Muscle of leg (tissue), 11 donors: ENCODE measurements around the gene GRAMD1B. TPM values are rescaled to one million over a fixed set of nuclear protein-coding genes. Genes with fewer than 3 reads are reported as not detected.
"Not testable (repeated sequence)": the region's sequence is repeated elsewhere in the genome, so short reads cannot be mapped to it uniquely, and the experiment has no call there.

Source experiments
- DNase-seq: peaks from one replicate; pipeline ENCODE4 v3.0.0; 2013
- H3K27ac ChIP-seq: one replicate; pipeline ENCODE4 v1.5.1; 2013; ENCODE audit warnings: mild to moderate bottlenecking, low read length, control low read depth
- H3K27me3 ChIP-seq: one replicate; pipeline ENCODE4 v1.6.1; 2013; ENCODE audit warnings: low read length; ENCODE audit not compliant: control insufficient read depth, insufficient read depth
- H3K36me3 ChIP-seq: one replicate; pipeline ENCODE4 v1.6.1; 2013; ENCODE audit warnings: low read length; ENCODE audit not compliant: control insufficient read depth, insufficient read depth
- H3K4me1 ChIP-seq: one replicate; pipeline ENCODE4 v1.6.1; 2013; ENCODE audit warnings: low read length; ENCODE audit not compliant: control insufficient read depth, insufficient read depth
- H3K4me3 ChIP-seq: one replicate; pipeline ENCODE4 v1.5.1; 2013; ENCODE audit warnings: low read length, control low read depth
- H3K9me3 ChIP-seq: replicated peaks from 2 replicates; pipeline ENCODE4 v1.6.1; 2013; ENCODE audit warnings: low read depth, low read length; ENCODE audit not compliant: control insufficient read depth
- WGBS: methylation state at CpG from one replicate; pipeline ENCODE4 v1.1.5; 2013; ENCODE audit warnings: missing lambda C conversion rate; ENCODE audit not compliant: insufficient coverage; 5-methylcytosine and 5-hydroxymethylcytosine counted together
- polyA plus RNA-seq, 8 donors: library from polyadenylated mRNA; unstranded; fragments of 120-200 nt; gene quantifications; one replicate each; pipeline versions ENCODE4 v1.2.1 to v1.2.3, GENCODE V29; 2013; ENCODE audit warnings: inconsistent platforms in 1 of 8, low replicate concordance in 1 of 8; ENCODE audit not compliant: insufficient read length in 8 of 8, insufficient read depth in 1 of 8
- total RNA-seq: library from RNA; stranded (reverse); fragments of 120-200 nt; gene quantifications from one replicate; pipeline ENCODE4 v1.2.4, GENCODE V29; 2013

Gene GRAMD1B
- total and polyA plus RNA-seq, 9 donors: 6.9 to 10.9 (median 8.7) TPM

DNA sequence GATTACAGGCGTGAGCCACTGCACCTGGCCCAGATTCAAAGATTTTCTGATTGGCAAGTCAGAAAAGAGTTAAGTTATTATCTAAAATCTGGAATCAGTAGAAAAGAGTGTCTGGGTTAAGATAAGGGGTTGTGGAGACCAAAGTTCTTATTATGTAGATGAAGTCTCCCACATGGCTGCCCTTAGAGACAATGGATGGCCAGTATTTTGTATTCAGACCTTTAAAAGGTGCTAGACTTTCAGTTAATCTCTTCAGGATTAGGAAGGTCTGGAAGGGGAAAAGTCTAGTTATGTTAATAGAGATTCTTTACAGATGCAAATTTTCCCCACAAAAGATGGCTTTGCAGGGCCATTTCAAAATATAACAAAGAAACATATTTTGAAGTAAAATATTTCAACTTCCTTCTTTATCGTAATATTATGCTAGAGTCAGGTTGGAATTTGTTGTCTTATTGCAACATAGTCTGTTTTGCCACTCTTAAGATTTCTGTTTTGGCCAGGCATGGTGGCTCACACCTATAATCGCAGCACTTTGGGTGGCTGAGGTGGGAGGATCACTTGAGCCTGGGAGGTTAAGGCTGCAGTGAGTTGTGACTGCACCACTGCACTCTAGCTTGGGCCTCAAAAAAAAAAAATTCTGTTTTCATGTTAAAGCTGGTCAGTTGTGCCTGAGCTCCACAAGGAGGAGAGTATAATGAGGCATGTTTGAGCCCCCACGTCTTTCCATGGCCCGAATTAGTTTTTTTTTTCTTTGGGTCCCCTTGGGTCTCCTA lies 14.0 kb downstream of the GRAMD1B start:
- Histone ChIP-seq H3K4me1 (peaks cover 3% of the 10 kb centered on the region), H3K9me3 (no peaks in the 10 kb centered on the region), H3K27ac (no peak overlapping the region), H3K27me3 (no peaks in the 10 kb centered on the region), H3K36me3 (no peaks in the 10 kb centered on the region), H3K4me3 (no peak overlapping the region)
- no peak for DNase-seq
- 68% methylated on average over 3 of the region's 5 CpGs for WGBS

DNA sequence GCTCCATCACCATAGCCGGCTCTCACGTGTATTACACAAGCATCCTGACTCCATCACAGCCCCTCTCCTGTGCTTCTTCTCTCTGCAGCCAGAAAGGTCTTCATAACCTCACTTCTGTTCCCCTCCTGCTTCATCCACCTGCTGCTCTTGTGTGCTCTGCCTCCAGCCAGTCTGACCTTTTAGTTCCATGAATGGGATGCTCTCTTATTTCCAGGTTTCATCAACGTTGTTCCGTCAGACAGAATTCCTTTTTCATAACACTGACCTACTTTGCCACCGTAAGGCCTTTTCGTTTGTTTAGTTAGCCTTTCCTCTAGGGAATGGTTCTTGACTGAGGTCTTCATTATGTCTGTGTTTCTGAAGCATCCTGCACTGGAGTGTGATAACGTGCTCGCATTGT lies 18.8 kb downstream of the GRAMD1B start:
- H3K4me1 ChIP-seq: peaks cover 29% of the 10 kb centered on the region
- no peak overlapping the region for H3K27ac ChIP-seq
- no peaks in the 10 kb centered on the region for H3K36me3 ChIP-seq
- 74% methylated on average over 6 of the region's 8 CpGs for WGBS
- H3K4me3 ChIP-seq: no peak overlapping the region
- H3K9me3 ChIP-seq: no peaks in the 10 kb centered on the region
- no peak for DNase-seq
- no peaks in the 10 kb centered on the region for H3K27me3 ChIP-seq

DNA sequence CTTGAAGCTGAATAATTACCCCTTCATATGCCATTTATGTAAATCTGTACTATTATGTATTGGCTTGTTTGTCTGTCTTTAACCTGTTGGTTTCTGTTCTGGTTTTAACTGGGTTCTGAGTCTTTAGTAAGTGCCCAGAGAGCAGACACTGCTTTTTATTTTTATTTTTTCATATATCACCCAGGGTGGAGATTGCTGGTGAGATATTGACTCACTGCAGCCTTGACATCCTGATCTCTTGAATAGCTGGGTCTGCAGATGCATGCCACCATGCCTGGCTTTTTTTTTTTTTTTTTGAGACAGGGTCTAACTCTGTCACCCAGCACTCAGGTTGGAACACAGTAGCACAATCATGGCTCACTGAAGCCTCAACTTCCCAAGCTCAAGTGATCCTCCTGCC lies 19.4 kb downstream of the GRAMD1B start:
- no peaks in the 10 kb centered on the region for H3K27me3 ChIP-seq
- no peaks in the 10 kb centered on the region for H3K9me3 ChIP-seq
- no peak overlapping the region for H3K27ac ChIP-seq
- H3K4me3 ChIP-seq: no peak overlapping the region
- no peaks in the 10 kb centered on the region for H3K36me3 ChIP-seq
- peaks cover 31% of the 10 kb centered on the region for H3K4me1 ChIP-seq
- DNase-seq: no peak

DNA sequence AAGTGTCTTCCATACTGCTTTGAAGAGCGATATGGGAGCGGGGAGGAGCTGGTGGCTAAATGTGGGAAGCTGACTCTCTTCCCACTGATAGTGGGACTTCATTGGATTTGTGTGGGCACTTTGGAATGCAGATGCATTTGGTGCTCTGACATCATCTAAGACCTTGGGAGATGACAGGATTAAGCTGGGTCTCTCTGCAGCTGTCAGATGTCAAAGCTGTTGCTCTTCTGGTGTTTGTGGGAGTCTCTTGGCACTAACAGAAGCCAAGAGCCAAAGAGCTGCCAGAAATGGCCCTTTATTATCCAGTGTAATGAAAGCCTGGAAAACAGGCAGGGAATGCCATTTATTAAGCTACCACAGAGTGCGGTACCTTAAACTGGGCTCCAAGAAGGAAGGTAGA lies 20.6 kb downstream of the GRAMD1B start:
- Histone ChIP-seq H3K27me3 (no peaks in the 10 kb centered on the region), H3K9me3 (no peaks in the 10 kb centered on the region), H3K4me3 (no peak overlapping the region), H3K27ac (peak overlapping the region; percentile 77), H3K36me3 (no peaks in the 10 kb centered on the region), H3K4me1 (peaks cover 31% of the 10 kb centered on the region)
- 94% methylated on average over 2 of the region's 3 CpGs for WGBS
- DNase-seq: peak; percentile 88

DNA sequence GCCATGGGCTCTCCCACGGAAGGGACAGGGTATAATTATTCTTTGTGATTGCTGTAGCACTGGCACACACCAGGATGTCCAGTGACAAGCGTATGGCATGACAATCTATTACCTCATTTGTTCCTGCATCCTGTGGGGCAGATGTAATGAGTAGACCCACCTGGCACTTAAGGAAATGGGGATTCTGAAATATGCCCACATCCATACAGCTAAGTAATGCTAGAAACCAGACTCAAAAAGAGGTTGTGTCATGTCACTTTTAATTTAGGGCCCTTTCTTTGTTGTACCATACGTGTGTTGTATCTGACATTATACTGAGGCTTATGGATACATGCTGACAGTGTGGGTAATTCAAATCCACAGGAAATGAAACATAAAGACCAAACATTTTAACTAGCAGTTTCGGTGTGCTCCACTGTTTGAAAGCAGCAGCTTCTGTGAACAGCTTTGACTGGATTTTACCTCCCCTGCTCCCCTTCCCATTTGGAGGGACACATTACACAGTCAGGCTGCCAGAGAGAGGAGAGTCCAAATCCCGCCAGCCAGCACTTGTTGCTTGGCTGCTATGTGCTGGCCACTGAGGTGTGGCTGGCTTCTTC lies 21.2 kb downstream of the GRAMD1B start:
- peak; percentile 33 for DNase-seq
- Histone ChIP-seq H3K4me1 (peaks cover 31% of the 10 kb centered on the region), H3K4me3 (no peak overlapping the region), H3K36me3 (no peaks in the 10 kb centered on the region), H3K9me3 (no peaks in the 10 kb centered on the region), H3K27ac (peak overlapping the region; percentile 77), H3K27me3 (no peaks in the 10 kb centered on the region)
- WGBS: no CpG with 5 or more reads among the region's 5 CpGs

DNA sequence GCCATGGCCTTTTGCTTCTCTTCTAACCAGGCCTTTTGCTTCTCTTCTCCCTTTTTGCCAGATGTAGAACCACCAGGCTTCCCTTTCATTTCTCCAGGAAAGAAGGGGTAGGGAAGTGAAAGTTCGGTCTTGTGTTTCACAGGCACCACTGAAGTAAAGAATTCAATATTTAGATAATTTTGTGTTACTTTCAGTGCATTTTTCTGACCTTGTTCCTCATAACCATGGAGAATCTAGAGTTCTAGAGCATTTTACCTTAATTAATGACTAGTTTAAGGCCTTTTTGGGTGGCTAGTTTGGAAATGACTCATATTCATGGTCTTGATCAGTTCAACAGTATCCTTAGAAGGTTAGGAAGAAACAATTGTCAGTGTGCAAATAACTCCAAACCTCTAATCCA lies 22.7 kb downstream of the GRAMD1B start:
- no peak overlapping the region for H3K27ac ChIP-seq
- H3K4me3 ChIP-seq: no peak overlapping the region
- no CpG with 5 or more reads among the region's 1 CpG for WGBS
- no peaks in the 10 kb centered on the region for H3K27me3 ChIP-seq
- H3K9me3 ChIP-seq: no peaks in the 10 kb centered on the region
- peaks cover 31% of the 10 kb centered on the region for H3K4me1 ChIP-seq
- no peaks in the 10 kb centered on the region for H3K36me3 ChIP-seq
- peak; percentile 71 for DNase-seq

DNA sequence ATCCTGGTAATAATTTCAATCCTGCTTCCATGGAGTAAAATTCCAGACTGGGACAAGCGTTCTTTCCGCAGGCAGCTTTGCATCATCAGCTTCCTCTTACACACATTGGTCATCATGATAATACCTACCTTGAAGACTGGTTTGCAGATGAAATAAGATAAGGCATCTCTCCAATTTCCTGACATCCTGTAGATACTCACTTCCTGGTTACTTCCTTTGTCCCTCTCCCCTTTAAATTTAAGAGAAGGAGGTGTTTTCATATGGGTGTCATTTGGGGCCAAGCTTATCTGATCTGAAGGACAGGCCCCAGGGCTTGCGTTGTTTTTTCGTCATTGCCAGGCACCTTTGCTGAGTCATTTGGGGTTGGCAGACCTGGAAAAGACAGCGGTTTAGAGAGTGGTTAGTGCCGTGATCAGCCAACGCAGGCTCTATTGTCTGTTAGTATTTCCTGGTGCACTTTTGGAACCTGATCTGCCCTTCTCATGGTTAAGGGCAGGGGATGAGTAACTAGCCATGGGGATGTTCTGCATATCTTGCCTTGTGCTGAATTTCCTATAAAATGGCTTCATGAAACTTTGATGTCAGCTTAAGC lies 24.1 kb downstream of the GRAMD1B start:
- Histone ChIP-seq H3K36me3 (no peaks in the 10 kb centered on the region), H3K27ac (no peak overlapping the region), H3K27me3 (no peaks in the 10 kb centered on the region), H3K4me1 (peaks cover 28% of the 10 kb centered on the region), H3K4me3 (no peak overlapping the region), H3K9me3 (no peaks in the 10 kb centered on the region)
- DNase-seq: no peak
- WGBS: 72% methylated on average over 5 of the region's 7 CpGs

DNA sequence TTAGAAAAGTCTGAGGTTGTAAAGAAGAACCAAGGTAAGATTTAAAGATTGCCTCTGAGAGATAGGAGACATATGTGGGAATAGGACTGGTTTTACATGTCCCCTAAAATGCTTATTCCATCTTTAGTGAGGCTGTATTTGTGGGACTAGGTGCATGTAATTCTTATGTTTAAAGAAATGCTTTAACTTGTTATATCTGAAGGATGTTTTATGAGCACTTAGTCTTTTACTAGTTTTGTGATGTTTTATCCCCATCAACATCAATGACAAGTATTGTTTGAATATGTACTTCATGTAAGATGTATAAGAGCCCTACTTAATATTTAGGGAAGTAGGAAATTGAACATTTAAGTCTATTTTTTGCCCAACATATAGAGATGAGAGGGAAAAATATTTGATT lies 24.7 kb downstream of the GRAMD1B start:
- no peak for DNase-seq
- H3K27ac ChIP-seq: no peak overlapping the region
- peaks cover 24% of the 10 kb centered on the region for H3K4me1 ChIP-seq
- H3K9me3 ChIP-seq: no peaks in the 10 kb centered on the region
- no peaks in the 10 kb centered on the region for H3K36me3 ChIP-seq
- H3K4me3 ChIP-seq: no peak overlapping the region
- no peaks in the 10 kb centered on the region for H3K27me3 ChIP-seq

DNA sequence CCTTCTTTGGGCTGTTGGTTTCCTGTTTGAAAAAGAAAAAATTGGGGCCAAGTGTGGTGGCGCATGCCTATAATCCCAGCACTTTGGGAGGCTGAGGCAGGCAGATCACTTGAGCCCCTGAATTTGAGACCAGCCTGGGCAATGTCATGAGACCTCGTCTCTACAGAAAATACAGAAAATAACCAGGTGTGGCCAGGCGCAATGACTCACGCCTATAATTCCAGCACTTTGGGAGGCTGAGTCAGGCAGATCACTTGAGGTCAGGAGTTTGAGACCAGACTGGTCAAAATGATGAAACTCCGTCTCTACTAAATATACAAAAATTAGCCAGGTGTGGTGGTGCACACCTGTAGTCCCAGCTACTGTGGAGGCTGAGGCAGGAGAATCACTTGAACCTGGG lies 26.4 kb downstream of the GRAMD1B start:
- H3K9me3 ChIP-seq, DNase-seq, H3K36me3 ChIP-seq, H3K4me3 ChIP-seq, H3K27me3 ChIP-seq, H3K27ac ChIP-seq: not testable (repeated sequence)
- H3K4me1 ChIP-seq: peaks cover 22% of the 10 kb centered on the region
- 94% methylated on average over 2 of the region's 5 CpGs for WGBS

DNA sequence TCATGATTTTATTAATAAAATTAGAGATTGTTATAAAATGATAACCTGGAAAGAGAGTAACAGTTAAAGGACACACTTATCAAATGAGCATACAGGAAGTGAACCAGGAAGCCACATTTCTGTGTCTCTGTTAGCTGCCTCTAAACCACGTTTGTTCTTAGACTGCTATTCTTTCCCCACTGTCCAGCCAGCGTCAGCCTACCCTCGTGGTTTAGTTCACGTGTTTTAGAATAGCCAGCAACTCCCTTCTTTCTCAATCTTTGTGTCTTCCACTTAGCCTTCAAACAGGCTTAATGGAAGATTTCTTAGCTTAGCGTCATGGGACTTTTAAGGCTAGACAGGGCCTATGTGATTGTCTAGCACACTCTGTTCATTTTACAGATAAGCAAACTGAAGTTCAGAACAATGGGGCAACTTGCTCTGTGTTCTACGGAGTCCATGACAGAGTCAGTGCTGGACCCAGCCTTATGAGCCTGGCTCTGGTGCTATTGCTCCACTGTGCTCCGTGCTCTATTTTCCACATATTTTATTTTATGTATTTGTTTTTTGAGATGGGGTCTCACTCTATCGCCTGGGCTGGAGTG lies 27.2 kb downstream of the GRAMD1B start:
- H3K9me3 ChIP-seq: no peaks in the 10 kb centered on the region

More for the DNA sequence above, 27.2 kb downstream of the GRAMD1B start:
- Histone ChIP-seq H3K27me3 (no peaks in the 10 kb centered on the region), H3K27ac (peak overlapping the region; percentile 20), H3K4me3 (no peak overlapping the region), H3K4me1 (peaks cover 15% of the 10 kb centered on the region), H3K36me3 (no peaks in the 10 kb centered on the region)
- peak; percentile 71 for DNase-seq
- 65% methylated on average over 4 of the region's 8 CpGs for WGBS
